Measurements from ENCODE around the gene TBL3. TPM values are rescaled to one million over a fixed set of nuclear protein-coding genes. Genes with fewer than 3 reads are reported as not detected.

The TBL3 gene
- total and polyA plus RNA-seq, 9 of the 15 experiments (the other 6 are each of a cell fraction or from before 2014, with no cell fraction given) = 0.97 to 117 (median 24.5) TPM

DNA sequence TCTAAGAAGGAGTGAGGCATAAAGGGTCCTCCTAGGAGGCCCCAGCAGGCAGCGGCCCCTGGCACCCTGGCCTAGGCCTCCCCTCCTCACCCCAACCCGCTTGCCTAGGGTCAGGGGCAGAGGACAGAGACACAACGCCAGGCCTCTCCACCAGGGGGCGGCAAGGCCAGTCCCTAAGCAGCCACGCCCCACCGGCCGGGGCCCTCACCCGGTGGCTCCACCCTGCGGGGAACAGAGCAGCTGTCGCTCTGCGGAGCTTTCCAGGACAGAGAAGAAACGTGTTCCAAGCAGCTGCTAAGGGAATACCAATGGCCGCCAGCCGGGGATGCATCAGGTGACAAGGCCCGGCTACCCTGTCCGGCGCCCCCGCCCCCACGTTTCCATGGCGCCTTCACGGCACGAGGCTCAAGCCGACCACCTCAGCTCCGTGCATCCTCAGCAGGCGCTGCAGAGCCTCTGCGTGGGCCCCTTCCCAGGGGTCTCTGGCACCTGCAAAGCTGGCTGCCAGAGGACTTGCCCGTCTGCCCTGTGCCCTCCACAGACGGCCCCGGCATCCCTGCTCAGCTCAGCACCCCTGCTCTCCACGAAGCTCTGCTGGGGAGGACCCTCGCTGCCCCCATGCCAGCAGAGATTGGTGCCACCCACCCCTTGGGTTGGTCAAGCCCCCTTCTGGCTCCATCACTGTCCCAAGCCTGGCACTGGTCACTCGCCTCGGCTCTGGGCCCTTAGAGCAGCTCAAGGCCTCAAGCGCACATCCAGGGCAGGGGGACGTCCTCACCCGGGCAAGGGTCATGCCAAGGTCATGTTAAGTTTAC, 32.2 kb downstream of the TBL3 start (continued):
- TF ChIP-seq ZHX1 (conservative IDR thresholded peaks at IDR 0.05; ENCODE audit: low read length) = 0 out of 2 replicates have a peak, but pooled peaks have one; percentile 64
- TF ChIP-seq KLF13 (tag; IDR thresholded peaks at IDR 0.05; ENCODE audit: borderline replicate concordance, low read depth) = peak; percentile 99
- peak; percentile 57; the same call in 1 of the 2 replicates for TF ChIP-seq RNF2 (IDR thresholded peaks at IDR 0.05)
- peak; percentile 69 for TF ChIP-seq NEUROD1 (IDR thresholded peaks at IDR 0.05; ENCODE audit: borderline replicate concordance, low read depth, low read length, partially characterized antibody)
- TF ChIP-seq SP1 (CRISPR knock-in tag; IDR thresholded peaks at IDR 0.05) = peak; percentile 98
- TF ChIP-seq HMGXB4 (CRISPR knock-in tag; IDR thresholded peaks at IDR 0.05) = 0 out of 2 replicates have a peak, but pooled peaks have one; percentile 63
- no peak for TF ChIP-seq HEY1 (CRISPR knock-in tag; IDR thresholded peaks at IDR 0.05; ENCODE audit: borderline replicate concordance)
- no peak for TF ChIP-seq TGIF2 (CRISPR knock-in tag; IDR thresholded peaks at IDR 0.05)
- peak; percentile 60; the same call in 1 of the 2 replicates for TF ChIP-seq KLF6 (CRISPR knock-in tag; IDR thresholded peaks at IDR 0.05; ENCODE audit: borderline replicate concordance)
- TF ChIP-seq NFYB (IDR thresholded peaks at IDR 0.05; ENCODE audit: extremely low read depth, insufficient read length) = no peak
- TF ChIP-seq, protein P1, sequence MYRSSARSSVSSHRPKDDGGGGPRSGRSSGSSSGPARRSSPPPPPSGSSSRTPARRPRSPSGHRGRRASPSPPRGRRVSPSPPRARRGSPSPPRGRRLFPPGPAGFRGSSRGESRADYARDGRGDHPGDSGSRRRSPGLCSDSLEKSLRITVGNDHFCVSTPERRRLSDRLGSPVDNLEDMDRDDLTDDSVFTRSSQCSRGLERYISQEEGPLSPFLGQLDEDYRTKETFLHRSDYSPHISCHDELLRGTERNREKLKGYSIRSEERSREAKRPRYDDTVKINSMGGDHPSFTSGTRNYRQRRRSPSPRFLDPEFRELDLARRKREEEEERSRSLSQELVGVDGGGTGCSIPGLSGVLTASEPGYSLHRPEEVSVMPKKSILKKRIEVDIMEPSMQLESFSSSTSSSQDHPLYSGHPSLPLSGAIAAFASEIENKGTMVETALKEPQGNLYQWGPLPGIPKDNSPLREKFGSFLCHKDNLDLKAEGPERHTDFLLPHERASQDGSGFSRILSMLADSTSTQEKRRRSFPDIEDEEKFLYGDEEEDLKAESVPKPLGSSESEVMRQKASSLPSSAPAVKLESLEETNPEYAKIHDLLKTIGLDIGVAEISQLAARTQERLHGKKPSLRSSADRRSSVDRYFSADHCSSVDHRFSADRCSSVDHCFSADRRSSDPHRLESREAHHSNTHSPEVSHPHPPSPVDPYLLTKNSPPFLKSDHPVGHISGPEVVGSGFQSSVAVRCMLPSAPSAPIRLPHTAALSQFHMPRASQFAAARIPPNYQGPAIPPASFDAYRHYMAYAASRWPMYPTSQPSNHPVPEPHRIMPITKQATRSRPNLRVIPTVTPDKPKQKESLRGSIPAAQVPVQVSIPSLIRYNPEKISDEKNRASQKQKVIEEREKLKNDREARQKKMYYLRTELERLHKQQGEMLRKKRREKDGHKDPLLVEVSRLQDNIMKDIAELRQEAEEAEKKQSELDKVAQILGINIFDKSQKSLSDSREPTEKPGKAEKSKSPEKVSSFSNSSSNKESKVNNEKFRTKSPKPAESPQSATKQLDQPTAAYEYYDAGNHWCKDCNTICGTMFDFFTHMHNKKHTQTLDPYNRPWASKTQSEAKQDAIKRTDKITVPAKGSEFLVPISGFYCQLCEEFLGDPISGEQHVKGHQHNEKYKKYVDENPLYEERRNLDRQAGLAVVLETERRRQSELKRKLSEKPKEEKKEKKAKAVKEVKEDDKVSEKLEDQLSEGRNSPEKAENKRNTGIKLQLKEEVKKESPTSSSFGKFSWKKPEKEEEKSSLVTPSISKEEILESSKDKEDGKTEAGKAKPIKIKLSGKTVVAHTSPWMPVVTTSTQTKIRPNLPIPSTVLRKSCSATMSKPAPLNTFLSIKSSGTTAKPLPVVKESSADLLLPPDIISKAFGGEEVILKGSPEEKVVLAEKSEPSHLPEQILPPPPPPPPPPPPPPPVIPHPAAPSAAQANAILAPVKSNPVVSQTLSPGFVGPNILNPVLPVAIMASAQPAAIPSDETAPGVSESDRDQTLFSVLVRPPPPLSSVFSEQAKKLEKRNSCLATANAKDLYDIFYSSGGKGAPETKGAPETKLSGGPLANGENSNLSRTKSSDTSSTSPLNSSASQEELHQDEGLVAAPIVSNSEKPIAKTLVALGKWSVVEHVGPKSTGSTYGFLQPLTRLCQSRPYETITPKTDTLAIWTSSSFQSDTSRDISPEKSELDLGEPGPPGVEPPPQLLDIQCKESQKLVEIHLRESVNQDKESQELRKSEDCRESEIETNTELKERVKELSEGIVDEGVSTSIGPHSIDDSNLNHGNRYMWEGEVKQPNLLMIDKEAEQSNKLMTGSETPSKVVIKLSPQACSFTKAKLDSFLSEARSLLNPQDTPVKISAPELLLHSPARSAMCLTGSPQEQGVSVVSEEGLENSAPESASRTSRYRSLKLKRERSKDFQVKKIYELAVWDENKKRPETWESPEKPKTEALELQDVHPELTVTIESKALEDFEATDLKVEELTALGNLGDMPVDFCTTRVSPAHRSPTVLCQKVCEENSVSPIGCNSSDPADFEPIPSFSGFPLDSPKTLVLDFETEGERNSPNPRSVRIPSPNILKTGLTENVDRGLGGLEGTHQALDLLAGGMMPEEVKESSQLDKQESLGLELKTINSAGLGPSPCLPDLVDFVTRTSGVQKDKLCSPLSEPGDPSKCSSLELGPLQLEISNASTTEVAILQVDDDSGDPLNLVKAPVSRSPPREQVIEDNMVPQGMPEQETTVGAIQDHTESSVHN (IDR thresholded peaks at IDR 0.05; ENCODE audit: borderline replicate concordance in 1 of 2, low read depth in 1 of 2) = no peak
